Gastroesophageal sphincter (tissue), 3 donors: ENCODE data around the gene GALNT7.
"Not testable (repeated sequence)": the region's sequence is repeated elsewhere in the genome, so short reads cannot be mapped to it uniquely, and the experiment has no call there.

Source experiments
- POLR2A ChIP-seq, 2 donors: fragments of 450-650 bp; IDR thresholded peaks; one replicate each; pipeline ENCODE4 v1.6.1; 2017; ENCODE audit warnings: antibody characterized with exemption in 2 of 2, mild to moderate bottlenecking in 2 of 2, moderate library complexity in 1 of 2
- TF ChIP-seq, protein P1 (sequence below), 4 experiments: fragments of 200-600 bp in 2 of 4; fragments of 450-650 bp in 2 of 4; sonication (generic) in 1 of 4; IDR thresholded peaks; one replicate each; pipeline ENCODE4 v1.5.1; 2017 to 2019; ENCODE audit warnings: antibody characterized with exemption in 4 of 4, mild to moderate bottlenecking in 2 of 4, moderate library complexity in 2 of 4

DNA sequence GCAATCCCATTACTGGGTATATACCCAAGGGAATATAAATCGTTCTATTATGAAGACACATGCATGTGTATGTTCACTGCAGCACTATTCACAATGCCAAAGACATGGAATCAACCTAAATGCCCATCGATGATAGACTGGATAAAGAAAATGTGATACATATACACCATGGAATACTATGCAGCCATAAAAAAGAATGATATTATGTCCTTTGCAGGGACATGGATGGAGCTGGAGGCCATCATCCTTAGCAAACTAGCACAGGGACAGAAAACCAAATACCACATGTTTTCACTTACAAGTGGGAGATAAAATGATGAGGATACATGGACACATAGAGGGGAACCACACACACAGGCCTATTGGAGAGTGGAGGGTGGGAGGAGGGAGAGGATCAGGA lies 49.8 kb upstream of the GALNT7 start:
- TF ChIP-seq, protein P1, sequence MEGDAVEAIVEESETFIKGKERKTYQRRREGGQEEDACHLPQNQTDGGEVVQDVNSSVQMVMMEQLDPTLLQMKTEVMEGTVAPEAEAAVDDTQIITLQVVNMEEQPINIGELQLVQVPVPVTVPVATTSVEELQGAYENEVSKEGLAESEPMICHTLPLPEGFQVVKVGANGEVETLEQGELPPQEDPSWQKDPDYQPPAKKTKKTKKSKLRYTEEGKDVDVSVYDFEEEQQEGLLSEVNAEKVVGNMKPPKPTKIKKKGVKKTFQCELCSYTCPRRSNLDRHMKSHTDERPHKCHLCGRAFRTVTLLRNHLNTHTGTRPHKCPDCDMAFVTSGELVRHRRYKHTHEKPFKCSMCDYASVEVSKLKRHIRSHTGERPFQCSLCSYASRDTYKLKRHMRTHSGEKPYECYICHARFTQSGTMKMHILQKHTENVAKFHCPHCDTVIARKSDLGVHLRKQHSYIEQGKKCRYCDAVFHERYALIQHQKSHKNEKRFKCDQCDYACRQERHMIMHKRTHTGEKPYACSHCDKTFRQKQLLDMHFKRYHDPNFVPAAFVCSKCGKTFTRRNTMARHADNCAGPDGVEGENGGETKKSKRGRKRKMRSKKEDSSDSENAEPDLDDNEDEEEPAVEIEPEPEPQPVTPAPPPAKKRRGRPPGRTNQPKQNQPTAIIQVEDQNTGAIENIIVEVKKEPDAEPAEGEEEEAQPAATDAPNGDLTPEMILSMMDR (IDR thresholded peaks at IDR 0.05): not testable (repeated sequence)
- not testable (repeated sequence) for TF ChIP-seq POLR2A (IDR thresholded peaks at IDR 0.05)
